ENCODE results near the gene SPATA31D3. TPM values are rescaled to one million over a fixed set of nuclear protein-coding genes. Genes with fewer than 3 reads are reported as not detected.

Gene SPATA31D3
- total and polyA plus RNA-seq, 2 of the 13 experiments (the other 11 are each of a cell fraction or from before 2014, with no cell fraction given): not detected

DNA sequence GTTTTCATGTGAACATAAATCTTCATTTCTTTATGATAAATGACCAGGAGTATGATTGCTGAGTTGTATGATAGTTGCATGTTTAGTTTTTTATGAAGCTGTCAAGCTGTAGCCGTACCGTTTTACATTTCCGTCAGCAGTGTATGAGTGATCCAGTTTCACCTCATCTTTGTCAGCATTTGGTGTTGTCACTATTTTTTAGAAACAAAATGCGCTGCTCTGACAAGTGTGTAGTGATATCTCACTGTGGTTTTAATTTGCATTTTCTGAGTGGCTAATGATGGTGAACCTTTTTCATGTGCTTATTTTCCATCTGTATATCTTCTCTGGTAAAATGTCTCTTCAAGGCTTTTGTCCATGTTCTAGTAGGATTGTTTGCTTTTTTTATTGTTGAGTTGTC is 38.6 kb downstream of the SPATA31D3 start (continued):
- TF ChIP-seq, protein P1, sequence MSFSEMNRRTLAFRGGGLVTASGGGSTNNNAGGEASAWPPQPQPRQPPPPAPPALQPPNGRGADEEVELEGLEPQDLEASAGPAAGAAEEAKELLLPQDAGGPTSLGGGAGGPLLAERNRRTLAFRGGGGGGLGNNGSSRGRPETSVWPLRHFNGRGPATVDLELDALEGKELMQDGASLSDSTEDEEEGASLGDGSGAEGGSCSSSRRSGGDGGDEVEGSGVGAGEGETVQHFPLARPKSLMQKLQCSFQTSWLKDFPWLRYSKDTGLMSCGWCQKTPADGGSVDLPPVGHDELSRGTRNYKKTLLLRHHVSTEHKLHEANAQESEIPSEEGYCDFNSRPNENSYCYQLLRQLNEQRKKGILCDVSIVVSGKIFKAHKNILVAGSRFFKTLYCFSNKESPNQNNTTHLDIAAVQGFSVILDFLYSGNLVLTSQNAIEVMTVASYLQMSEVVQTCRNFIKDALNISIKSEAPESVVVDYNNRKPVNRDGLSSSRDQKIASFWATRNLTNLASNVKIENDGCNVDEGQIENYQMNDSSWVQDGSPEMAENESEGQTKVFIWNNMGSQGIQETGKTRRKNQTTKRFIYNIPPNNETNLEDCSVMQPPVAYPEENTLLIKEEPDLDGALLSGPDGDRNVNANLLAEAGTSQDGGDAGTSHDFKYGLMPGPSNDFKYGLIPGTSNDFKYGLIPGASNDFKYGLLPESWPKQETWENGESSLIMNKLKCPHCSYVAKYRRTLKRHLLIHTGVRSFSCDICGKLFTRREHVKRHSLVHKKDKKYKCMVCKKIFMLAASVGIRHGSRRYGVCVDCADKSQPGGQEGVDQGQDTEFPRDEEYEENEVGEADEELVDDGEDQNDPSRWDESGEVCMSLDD (CRISPR knock-in tag; IDR thresholded peaks at IDR 0.05; ENCODE audit: borderline replicate concordance): no peak
- TF ChIP-seq ZBTB26 (CRISPR knock-in tag; IDR thresholded peaks at IDR 0.05; ENCODE audit: borderline replicate concordance) (no peak), ZKSCAN5 (CRISPR knock-in tag; IDR thresholded peaks at IDR 0.05) (no peak), ZNF124 (CRISPR knock-in tag; IDR thresholded peaks at IDR 0.05) (no peak)
- TF ChIP-seq, protein P2, sequence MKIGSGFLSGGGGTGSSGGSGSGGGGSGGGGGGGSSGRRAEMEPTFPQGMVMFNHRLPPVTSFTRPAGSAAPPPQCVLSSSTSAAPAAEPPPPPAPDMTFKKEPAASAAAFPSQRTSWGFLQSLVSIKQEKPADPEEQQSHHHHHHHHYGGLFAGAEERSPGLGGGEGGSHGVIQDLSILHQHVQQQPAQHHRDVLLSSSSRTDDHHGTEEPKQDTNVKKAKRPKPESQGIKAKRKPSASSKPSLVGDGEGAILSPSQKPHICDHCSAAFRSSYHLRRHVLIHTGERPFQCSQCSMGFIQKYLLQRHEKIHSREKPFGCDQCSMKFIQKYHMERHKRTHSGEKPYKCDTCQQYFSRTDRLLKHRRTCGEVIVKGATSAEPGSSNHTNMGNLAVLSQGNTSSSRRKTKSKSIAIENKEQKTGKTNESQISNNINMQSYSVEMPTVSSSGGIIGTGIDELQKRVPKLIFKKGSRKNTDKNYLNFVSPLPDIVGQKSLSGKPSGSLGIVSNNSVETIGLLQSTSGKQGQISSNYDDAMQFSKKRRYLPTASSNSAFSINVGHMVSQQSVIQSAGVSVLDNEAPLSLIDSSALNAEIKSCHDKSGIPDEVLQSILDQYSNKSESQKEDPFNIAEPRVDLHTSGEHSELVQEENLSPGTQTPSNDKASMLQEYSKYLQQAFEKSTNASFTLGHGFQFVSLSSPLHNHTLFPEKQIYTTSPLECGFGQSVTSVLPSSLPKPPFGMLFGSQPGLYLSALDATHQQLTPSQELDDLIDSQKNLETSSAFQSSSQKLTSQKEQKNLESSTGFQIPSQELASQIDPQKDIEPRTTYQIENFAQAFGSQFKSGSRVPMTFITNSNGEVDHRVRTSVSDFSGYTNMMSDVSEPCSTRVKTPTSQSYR (CRISPR knock-in tag; IDR thresholded peaks at IDR 0.05; ENCODE audit: borderline replicate concordance): no peak
- TF ChIP-seq, protein P3, sequence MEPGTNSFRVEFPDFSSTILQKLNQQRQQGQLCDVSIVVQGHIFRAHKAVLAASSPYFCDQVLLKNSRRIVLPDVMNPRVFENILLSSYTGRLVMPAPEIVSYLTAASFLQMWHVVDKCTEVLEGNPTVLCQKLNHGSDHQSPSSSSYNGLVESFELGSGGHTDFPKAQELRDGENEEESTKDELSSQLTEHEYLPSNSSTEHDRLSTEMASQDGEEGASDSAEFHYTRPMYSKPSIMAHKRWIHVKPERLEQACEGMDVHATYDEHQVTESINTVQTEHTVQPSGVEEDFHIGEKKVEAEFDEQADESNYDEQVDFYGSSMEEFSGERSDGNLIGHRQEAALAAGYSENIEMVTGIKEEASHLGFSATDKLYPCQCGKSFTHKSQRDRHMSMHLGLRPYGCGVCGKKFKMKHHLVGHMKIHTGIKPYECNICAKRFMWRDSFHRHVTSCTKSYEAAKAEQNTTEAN (CRISPR knock-in tag; conservative IDR thresholded peaks at IDR 0.05): no peak
